Skin of body (tissue), 2 donors: ENCODE results near the gene RPL22. TPM values are rescaled to one million over a fixed set of nuclear protein-coding genes. Genes with fewer than 3 reads are reported as not detected.
A peak's percentile ranks its signal among the peaks of the same experiment; 100 is the strongest.

Source experiments
- DNase-seq: peaks from one replicate; lab custom pipeline; 2025; lab: John Stamatoyannopoulos, UW
- total RNA-seq: library from RNA; depleted of rRNA; stranded (reverse); fragments of >200 nt; gene quantifications from one replicate; pipeline ENCODE4 v1.2.3, GENCODE V29; 2014

RPL22 gene
- total RNA-seq, 1 donor from 2014 or later = 261 TPM

DNA sequence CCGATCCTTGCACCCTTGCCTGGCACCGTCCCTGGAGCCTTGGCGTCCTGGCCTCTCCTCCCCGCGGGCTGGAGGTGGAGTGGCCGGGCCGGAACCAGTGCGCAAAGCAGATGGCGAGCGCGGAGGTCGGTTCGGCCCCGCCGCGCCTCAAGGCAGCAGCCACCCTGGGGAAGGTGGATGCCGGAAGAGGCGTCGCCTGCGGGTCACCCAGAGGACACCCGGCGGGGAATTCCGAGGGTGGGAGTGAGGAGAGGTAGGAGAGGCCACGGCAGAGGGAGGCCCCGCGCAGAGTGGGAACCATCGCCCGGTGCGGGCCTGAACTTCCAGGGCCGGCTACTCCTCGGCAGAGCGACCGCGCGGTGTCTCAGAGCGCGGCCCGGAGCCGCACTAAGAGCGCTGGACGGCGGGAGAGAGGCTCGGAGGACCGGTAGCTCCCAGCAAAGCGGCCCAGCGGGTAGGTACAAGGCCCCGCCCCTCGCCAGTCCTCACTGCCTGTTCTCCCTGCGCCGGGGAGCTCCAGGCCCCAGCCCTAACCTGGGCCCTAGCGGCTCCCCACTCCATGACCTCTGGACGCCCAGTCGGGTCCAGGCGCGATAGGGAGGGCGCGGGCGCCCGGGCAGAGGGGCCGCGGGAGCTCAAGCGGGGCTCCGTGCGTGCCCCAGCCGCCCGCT, 6.6 kb upstream of the RPL22 start, which contains the start of gene RNF207:
Gene RNF207, plus strand, starts transcription at position 271 of the 671 bp plus-strand sequence. CDS start 417 bp downstream, outside the sequence.
- DNase-seq = peak; percentile 26

DNA sequence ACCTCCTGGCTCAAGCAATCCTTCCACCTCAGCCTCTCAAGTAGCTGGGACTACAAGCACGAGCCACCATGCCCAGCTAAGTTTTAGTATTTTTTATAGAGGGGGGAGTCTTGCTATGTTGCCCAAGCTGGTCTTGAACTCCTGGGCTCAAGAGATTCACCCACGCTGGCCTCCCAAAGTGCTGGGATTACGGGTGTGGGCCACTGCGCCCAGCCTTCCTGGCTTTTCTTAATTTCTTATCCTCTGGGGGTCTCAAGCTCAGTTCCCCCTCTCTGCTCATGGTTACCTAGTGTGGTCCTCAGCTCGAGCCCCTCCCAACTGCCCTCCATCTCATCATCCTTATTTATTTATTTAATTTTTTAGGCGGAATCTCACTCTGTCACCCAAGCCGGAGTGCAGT, 2.9 kb upstream of the RPL22 start:
- DNase-seq = no peak

DNA sequence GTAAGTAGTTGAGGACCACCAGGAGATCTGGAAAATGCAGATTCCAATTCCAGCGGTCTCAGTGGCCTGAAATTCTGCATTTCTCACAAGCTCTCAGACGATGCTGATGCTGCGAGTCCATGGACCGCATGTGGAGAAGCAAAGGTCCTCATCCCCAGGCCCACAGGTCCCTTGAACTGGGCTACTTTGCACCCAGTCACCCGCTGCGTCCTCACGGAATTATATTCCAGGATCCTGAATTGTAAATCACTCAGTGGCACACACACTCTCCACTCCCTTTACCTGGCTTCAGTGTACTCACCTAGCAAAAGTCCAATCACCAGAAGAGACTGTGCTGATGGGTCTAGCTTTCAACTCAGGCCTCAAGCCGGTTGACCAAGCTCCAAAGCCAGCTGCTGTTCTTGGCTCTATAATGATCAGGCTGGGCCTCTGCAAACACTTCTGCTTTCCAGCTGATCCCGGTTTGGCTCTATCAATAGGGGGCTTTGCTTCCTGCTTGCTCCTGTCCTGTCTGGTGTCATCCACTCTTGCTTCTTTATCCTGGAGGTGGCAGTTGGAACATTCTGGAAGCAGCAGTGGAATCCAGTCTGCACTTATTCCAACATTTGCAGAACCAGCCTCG, 904 bp upstream of the RPL22 start:
- DNase-seq = no peak

DNA sequence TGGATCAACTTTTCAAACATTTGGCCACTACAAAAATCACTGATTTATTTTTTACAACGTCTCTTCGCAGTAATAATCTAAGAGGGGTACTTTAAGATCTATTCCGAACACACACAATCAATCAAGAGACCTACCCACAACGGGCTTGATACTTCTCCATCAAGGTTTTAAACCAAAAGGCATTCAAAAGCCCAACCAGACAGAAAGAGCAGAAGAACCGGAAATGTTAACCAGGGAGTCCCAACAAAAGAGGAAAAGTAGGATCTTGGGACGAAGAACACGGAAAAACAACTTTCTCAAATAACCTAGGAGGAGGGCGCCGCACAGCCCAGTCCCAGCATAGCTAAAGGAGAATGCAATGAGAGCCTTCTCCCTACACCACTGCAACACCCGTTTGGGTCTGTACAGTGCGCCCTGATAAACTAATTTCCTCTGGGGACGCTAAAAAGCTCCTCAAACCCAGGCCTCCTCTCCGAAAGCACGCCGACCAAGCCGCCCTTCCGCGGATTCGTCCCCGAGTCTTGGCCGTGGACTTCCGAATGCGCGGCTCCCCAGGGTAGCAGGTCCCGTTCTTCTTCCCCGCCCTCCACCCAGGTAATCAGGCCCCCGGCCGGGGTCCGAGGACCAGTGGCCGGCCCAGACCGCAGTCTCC, 623 bp downstream of the RPL22 start:
- no peak for DNase-seq

DNA sequence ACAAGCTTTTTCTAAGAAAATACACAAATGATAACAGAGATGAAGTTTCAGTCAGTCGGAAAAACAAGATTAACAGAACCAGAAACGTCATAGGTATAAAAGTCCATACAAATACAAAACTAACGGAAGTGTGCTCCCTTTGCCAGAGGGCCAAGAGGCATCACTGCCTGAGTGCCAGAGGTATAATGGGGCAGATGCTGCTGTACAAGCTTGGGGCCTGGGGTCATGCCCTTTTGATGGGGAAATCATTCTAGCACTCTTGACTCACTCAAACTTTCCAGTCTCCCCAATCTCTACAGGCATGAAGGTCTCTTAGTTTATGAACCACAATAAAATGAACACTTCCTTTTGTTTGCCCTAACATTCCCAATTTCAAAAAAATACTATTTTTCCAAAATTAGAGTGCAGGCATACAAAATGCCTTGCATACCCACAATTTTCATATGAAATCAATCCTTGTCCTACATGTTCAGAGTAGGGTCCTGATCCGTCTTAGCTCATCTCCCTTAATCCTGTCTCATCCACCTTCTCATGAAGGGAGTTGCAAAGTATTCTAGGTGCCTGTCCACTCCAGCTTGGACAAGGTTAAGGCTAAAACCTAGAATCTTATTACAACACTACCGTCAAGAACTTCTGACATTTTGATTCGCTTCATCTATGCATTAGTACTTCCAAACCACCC, 1.5 kb downstream of the RPL22 start:
- DNase-seq = no peak

DNA sequence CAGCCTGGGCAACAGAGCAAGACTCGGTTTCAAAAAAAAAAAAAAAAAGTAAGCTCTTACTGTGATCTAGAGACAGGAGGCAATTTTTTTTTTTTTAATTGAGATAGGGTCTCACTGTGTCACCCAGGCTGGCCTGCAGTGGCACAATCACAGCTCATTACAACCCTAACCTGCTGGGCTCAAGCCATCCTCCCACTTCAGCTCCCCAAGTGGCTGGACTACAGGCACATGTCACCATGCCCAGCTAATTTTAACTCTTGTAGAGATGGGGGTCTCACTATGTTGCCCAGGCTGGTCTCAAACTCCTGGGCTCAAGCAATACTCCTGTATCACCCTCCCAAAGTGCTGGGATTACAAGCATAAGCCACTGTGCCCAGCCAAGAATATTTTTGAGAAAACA, 7.4 kb downstream of the RPL22 start:
- no peak for DNase-seq

DNA sequence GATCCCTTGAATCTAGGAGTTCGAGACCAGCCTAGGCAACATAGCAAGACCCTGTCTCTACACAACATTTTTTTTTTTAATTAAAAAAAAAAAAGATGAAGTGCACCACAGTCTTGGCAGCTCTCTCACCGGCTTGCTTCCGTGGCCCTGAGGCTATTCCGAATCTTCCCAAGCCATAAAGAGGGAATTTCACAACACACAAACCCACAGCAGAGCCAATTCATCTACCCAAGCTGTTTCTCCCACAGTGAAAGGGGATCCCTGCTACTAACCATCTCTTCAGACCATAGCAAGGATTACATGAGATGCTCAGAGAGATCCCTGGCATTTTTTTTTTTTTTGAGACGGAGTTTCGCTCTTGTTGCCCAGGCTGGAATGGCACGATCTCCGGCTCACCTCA, 10.9 kb downstream of the RPL22 start:
- DNase-seq = no peak

DNA sequence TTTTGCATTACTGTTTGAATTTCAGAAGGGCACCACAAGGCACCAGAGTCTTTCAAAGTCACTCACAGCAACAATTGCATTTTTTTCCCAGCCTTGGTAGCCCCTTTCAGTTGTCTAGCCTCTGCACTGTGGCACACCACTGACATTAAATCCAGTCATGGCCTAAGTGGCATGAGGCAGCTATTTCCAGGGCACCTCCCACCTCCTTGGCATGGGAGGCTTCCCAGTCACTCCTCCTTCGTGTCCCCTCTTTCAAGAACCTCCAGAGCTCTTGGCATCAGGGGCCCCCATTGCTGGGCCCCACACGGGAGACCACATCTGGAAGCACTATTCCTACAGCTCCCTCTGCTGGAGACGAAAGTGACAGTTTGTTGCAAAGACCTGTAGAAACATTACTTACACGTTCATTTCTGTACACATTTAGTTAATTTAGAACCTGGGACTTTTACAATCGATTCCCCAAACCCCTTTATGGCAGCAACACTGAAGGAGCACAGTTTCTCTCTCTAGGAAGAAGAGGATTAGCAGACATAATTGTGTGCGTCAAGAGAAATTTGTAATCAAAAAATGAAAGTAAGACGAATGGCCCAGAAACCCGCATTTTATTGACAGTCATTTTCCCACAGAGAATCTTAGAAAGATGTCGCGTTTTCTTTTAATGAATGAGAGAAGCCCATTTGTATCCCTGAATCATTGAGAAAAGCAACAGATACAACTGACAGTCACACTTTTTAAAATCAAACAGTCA, 13.6 kb downstream of the RPL22 start:
- no peak for DNase-seq

DNA sequence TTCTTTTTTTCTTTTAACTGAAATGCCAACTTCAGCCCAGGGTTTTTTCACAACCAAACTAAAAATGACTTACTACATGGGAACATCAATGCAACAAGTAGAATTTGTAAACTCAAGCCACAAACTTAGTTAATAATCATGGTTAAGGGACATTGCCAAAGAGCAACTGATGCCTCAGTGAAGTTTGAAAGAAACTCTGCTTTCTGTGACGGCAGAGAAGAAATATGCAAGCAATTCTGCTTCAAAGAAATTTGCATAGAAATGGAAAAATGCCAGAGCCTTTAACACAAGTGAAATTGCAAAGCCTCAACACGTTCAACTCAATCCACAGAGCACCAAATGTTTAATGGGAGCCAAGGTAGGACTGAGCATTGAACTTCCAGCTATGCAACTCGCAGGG, 14.2 kb downstream of the RPL22 start:
- DNase-seq = no peak

DNA sequence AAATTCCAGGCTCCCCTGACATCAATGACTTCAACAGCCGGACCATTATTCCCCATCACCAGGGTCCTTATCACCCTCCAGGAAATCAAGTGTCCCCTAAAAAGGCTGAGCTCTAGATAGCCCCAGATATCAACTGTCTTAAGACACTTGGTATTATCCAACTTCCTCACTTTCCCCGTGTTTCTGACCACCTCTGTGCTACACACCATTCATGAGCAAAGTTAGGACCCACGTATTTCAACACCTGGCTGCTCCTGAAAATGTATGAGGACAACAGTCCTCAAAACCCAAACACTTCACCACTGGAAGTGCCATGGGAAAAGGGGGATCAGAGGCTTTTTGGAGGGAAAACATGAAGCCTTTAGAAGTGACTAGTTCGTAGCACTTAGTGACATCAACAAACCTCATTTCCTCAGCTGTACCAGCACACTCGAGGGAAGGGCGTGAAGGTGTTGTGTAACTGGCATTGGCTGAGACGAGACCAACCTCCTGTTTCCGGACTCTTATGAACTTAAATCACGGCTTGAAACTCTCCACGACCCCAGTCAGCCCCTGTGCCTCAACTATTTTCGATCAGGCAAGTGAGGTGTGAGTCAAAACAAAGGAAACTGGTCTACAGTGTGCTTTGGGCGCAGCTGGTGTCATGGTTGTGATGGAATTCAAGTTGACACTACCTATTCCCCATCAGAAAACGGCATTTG, 15.2 kb downstream of the RPL22 start:
- DNase-seq = peak; percentile 2

DNA sequence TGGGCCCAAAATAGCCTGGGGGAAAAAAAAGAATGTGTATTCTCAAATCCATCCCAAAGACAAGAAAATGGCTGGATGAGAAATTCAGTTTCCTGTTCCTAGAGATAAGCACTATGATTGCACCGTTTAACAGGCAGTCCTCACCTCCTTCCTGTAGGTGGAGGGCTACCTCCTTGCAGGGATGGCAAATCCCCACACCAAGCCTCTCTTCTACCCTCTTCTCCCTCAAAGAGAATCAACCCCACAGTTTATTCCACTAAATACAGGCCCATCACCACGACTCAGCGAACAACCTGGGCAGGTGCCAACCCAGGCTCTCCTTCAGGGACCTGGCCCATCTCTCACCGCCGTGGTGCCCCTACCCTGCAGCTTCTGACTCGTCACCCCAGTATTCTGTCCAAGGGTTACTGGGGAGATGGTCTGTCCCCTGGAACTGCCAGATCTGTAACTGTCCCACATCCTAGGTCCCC, 15.8 kb downstream of the RPL22 start:
- DNase-seq = no peak

DNA sequence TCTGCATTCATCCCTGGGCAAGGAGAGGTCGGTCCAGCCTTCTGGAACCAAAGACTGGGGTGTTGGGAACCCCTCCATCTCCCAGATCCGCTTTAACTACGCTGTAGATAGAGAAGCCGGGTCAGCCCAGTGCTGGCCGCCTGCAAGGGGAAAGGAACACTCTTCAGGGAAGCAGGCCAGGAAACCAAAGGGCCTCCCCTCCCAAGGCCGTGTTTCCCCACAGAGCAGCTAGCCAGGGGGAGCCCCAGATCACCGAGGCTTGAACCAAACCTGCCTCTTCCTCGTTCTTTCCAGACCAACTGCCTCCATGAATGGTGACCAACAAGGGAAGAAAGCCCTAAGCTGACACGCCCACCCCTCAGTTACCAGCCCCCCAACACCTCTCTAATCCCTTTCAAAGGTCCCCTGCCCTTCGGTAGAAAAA, 18.0 kb downstream of the RPL22 start:
- DNase-seq = no peak

DNA sequence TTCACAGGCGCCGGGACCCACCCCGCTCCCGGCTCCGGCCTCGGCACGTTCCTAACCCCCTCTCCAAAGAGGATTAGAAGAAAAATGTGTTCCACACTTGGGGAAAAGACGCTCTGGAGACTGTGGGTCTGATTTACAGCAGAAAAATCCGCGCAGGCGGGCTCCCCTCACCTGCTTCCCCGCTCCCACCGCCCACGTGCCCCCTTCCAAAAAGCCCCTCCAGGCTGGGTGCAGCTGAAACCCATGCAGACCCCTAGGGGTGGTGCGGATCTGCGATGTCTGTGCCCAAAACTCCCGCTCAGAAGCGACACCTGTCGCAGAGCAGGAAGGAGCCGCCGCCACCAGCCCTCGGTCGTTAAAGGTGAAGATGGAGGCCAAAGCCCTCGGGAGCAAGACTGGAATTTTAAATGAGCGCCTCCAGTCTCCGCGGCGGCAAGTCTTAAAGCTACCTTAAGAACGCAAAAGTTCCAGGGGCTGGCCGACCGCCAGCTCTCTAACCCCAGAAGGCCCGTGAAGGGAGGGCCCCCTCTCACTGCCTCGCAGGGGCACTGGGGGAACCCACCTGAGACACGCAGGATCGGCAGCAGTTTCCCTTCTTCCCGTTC, 18.6 kb downstream of the RPL22 start:
- DNase-seq = no peak

DNA sequence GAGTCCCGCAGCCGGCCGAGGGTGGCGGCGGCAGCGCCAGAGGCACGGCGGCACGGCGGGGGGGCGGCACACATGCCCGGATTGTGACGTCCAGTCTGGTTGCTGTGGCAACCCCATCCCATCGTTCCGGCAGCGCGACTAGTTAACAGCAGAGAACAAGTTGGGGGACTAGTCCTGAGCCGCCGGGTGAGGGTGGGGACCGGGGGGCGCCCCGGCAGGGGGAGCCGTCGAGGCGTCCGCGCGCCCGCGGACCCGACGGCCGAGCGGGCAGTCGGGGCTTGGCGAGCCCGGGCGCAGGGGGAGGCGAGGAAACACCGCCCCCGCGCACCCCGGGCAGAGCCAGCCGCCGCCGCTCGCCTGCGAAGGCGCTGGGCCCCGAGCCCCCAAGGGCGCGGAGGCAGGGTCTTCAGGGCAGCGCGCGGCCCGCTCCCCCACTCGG, 19.1 kb downstream of the RPL22 start, which contains the start of gene CHD5:
Gene CHD5, minus strand, starts transcription at position 54 of the 439 bp plus-strand sequence. CDS start 298 bp downstream, outside the sequence.
- DNase-seq = no peak

DNA sequence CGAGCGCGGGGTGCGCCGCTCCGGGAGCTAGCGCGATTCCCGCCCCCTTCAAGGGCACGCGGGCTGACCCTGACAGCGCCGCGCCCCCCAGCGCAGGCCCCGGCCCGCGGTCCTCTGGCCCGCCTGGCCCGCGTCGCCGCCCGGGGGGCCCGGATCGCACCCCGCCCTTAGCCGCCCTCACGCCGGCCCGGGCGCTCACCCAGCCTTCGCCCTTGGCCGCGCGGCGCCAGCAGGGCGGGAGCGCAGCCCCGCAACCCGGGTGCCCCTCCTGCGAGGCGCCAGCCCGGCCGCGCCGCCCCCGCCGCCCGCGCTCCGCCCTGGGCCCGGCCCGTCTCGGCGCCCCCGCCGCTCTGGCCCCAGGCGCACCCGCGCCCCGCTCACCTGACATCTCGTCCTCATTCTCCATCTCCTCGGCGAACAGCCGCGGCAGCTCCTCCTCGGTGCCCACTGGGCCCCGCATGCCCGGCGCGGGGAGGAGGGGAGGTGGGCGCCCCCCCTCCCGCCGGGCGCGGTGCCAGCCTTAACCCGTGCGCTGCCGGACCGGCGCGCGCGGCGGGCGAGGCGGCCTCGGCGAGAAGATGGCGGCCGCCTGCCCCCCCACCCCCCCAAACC, 19.7 kb downstream of the RPL22 start:
- DNase-seq = no peak

DNA sequence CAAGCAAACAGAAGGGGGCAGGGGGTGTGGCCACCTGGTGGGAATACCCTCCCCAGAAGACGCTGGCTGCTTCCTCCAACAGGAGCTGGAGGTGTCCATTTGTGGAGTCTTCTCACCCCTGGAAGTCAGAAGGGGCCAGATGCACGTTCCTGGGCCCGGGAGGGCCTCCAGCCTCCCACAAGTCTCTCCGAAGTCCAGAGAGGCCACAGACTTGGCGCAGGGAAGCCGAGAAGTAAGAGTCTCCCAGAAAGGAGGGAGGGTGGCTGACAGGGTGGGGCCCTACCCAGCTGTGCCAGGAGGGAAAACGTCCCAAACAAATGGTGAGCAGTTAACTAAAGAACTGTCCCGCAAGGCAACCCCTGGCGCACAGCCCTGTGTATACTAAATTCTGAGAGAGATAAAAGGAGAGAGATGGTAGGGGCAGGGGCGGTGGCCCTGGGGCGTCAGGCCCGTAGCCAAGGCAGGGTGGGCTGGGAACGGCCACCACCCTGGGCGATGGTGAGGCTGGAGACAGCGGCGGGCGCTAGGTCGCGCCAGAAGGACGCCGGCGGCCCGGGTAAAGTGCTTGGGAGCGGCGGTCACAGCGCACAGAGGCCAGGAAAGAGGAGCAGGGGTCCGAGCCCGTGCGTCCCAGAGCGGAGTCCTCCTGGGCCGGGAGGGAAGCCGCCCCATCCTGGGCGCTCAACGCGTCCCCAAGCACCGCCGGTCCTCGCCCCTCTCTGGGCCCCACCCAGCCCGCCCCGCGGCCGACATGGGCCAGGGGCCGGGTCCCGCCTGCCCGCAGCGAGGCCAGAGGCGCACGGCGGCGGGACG, 20.4 kb downstream of the RPL22 start:
- DNase-seq = no peak

DNA sequence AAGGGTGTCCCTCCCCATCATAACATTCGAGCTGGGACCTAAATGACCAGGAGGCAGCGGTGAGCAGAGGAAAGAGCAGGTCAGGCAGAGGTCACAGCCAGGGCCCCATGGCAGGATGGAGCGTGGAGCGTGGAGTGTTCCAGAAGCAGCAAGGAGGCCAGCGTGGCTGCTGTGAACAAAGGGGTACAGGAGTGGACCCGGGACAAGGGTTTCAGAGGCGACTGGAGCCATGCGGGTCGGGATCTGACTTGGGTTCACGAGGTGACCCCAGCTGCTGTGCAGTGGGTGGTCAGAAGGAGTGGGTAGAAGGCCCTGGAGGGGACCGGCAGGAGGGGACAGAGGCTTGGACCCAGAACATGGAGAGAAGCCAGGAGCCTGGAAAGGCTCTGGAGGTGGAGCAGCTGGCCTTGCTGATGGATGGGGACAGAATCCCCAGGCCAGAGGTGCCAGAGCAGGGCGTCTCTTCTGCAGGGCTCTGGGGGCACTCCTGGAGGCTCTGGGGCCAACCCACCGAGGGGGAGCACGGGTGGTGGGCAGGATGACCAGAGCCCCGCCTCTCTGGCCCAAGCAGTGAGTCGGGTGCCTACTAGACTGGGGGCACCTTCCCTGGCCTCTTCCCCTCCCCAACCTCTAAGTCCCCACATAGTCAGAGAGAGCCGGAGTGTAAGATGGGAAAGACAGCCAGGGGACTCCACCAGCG, 21.6 kb downstream of the RPL22 start:
- no peak for DNase-seq

DNA sequence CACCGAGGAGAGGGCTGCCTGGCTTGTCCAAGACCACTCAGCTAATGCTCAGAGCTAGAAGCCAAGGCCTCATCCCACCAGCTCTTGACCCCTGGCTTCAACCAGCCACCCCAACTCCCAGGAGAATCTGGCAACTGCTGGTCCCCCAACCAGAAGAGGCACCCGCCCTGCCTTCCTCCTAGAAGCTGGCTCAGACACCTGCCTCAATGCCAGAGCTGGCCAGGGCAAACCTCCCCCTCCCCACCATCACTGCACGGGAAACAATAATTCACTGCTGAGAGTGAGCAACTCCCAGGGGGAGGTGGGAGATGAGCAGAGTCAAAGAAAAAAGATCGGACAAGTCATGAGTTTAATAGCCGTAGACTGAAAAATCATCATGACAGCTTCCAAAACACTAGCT, 22.6 kb downstream of the RPL22 start:
- DNase-seq = no peak
